Liver (tissue), 3 donors: ENCODE results near the gene SEPHS2.

Experiments
- CTCF ChIP-seq: fragments of 150-350 bp; IDR thresholded peaks from 2 replicates; pipeline ENCODE4 v1.5.1; 2017; ENCODE audit warnings: improper control_type of control experiment, low read depth, low read length; ENCODE audit not compliant: missing input control
- JUND ChIP-seq, 2 donors: IDR thresholded peaks; 2 replicates each; pipeline ENCODE4 v1.6.1; 2016; ENCODE audit warnings: antibody characterized with exemption in 2 of 2
- NR2F2 ChIP-seq: IDR thresholded peaks from 2 replicates; pipeline ENCODE4 v1.6.1; 2016; ENCODE audit warnings: antibody characterized with exemption
- RXRA ChIP-seq, 2 donors: IDR thresholded peaks; 2 replicates each; pipeline ENCODE4 v1.6.1; 2017 to 2018; ENCODE audit warnings: antibody characterized with exemption in 2 of 2, mild to moderate bottlenecking in 1 of 2
- TF ChIP-seq, protein P1 (sequence below): IDR thresholded peaks from 2 replicates; pipeline ENCODE4 v1.6.1; 2016; ENCODE audit warnings: antibody characterized with exemption
- donor health status: healthy.
- donor health status: healthy.

- peak; percentile 33 for TF ChIP-seq CTCF
- TF ChIP-seq, protein P1, sequence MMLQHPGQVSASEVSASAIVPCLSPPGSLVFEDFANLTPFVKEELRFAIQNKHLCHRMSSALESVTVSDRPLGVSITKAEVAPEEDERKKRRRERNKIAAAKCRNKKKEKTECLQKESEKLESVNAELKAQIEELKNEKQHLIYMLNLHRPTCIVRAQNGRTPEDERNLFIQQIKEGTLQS, result no peak
- TF ChIP-seq RXRA (IDR thresholded peaks at IDR 0.05), result no peak
- TF ChIP-seq JUND (IDR thresholded peaks at IDR 0.05), result no peak
- TF ChIP-seq NR2F2, result no peak
Measured at GRCh38 chr16:30395155-30395991, 50.3 kb downstream of the SEPHS2 start, which contains the start of gene ZNF48.
